ENCODE data around the gene SAMD10.
"Not testable (repeated sequence)": the region's sequence is repeated elsewhere in the genome, so short reads cannot be mapped to it uniquely, and the experiment has no call there.

Gene SAMD10

GRCh38 chr20:64000906-64001305, 21.5 kb upstream of the SAMD10 start:
- no peak for DNase-seq

GRCh38 chr20:63982937-63983336, 3.5 kb upstream of the SAMD10 start:
- DNase-seq, result no peak

- DNase-seq, result peak; percentile 92
Measured at GRCh38 chr20:63980806-63981728, 1.6 kb upstream of the SAMD10 start, which contains the start of gene PRPF6. TSS of gene PRPF6 (plus strand) at chr20:63981132. CDS start at chr20:63981246, 114 bp downstream.

GRCh38 chr20:63980317-63980805, 919 bp upstream of the SAMD10 start:
- DNase-seq, result no peak

- DNase-seq, result no peak
Measured at GRCh38 chr20:63979229-63979556, 249 bp downstream of the SAMD10 start.

- peak; percentile 39 for DNase-seq
Measured at GRCh38 chr20:63978319-63979228, 868 bp downstream of the SAMD10 start.

- no peak for DNase-seq
Measured at GRCh38 chr20:63977739-63978276, 1.6 kb downstream of the SAMD10 start.

- DNase-seq, result no peak
Measured at GRCh38 chr20:63976980-63977738, 2.3 kb downstream of the SAMD10 start.

- DNase-seq, result not testable (repeated sequence)
Measured at GRCh38 chr20:63976511-63976910, 2.9 kb downstream of the SAMD10 start.

GRCh38 chr20:63974402-63975200, 4.8 kb downstream of the SAMD10 start:
- DNase-seq, result peak; percentile 76

- DNase-seq, result peak; percentile 33
Measured at GRCh38 chr20:63973636-63974401, 5.6 kb downstream of the SAMD10 start.

- DNase-seq, result no peak
Measured at GRCh38 chr20:63973160-63973479, 6.3 kb downstream of the SAMD10 start.

GRCh38 chr20:63972312-63973159, 6.9 kb downstream of the SAMD10 start:
- no peak for DNase-seq

- DNase-seq, result not testable (repeated sequence)
Measured at GRCh38 chr20:63971960-63972311, 7.5 kb downstream of the SAMD10 start.

GRCh38 chr20:63970714-63971431, 8.6 kb downstream of the SAMD10 start:
- DNase-seq, result no peak

GRCh38 chr20:63969838-63970713, 9.4 kb downstream of the SAMD10 start, which contains the start of gene ZNF512B:
TSS of gene ZNF512B (minus strand) at chr20:63969930. CDS start at chr20:63967950, 1,980 bp downstream.
- DNase-seq, result no peak

- DNase-seq, result no peak
Measured at GRCh38 chr20:63968928-63969760, 10.3 kb downstream of the SAMD10 start.
